ENCODE measurements around the gene SERTAD2. TPM values are rescaled to one million over a fixed set of nuclear protein-coding genes. Genes with fewer than 3 reads are reported as not detected.

The SERTAD2 gene
- total RNA-seq, 2 donors from 2014 or later, result 14.6 to 18.5 TPM

GRCh38 chr2:64666810-64667438 lies 13.2 kb upstream of the SERTAD2 start:
- DNase-seq, result no peak
- H3K4me1 Mint-ChIP-seq (ENCODE audit: low read depth), result peaks cover 42% of the 10 kb centered on the region
- no peaks in the 10 kb centered on the region for H3K36me3 Mint-ChIP-seq (ENCODE audit: insufficient read depth in 2 of 2)
- no peaks in the 10 kb centered on the region for H3K27me3 Mint-ChIP-seq (ENCODE audit: low read depth)
- H3K27ac Mint-ChIP-seq, result peak overlapping the region; percentile 66
- H3K9me3 Mint-ChIP-seq, result no peaks in the 10 kb centered on the region
- ATAC-seq (replicated peaks in 1 of 2), result peak in 1 of 2 donors; percentile 33
- peak overlapping the region; percentile 30 to 53 for H3K4me3 Mint-ChIP-seq

DNA sequence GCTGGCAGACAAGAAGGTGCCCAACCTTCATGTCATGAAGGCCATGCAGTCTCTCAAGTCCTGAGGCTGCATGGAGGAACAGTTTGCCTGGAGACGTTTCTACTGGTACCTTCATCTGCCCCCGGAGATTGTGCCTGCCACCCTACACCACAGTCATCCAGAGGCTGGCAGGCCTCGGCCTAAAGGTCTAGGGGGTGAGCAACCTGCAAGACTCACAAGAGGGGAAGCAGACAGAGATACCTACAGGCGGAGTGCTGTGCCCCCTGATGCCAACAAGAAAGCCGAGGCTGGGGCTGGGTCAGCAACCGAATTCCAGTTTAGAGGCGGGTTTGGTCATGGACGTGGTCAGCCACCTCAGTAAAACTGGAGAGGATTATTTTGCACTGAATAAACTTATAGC lies 12.0 kb upstream of the SERTAD2 start:
- H3K36me3 Mint-ChIP-seq (ENCODE audit: insufficient read depth in 2 of 2), result no peaks in the 10 kb centered on the region
- peaks cover 52% of the 10 kb centered on the region for H3K4me1 Mint-ChIP-seq (ENCODE audit: low read depth)
- ATAC-seq (replicated peaks in 1 of 2) (no peak), DNase-seq (no peak)
- H3K27me3 Mint-ChIP-seq (ENCODE audit: low read depth), result no peaks in the 10 kb centered on the region
- H3K4me3 Mint-ChIP-seq, result no peak overlapping the region
- no peaks in the 10 kb centered on the region for H3K9me3 Mint-ChIP-seq
- no peak overlapping the region for H3K27ac Mint-ChIP-seq

GRCh38 chr2:64663402-64663801 lies 9.7 kb upstream of the SERTAD2 start:
- peaks cover 65% of the 10 kb centered on the region for H3K4me1 Mint-ChIP-seq (ENCODE audit: low read depth)
- DNase-seq, result no peak
- no peak overlapping the region for H3K27ac Mint-ChIP-seq
- no peaks in the 10 kb centered on the region for H3K9me3 Mint-ChIP-seq
- H3K27me3 Mint-ChIP-seq (ENCODE audit: low read depth), result no peaks in the 10 kb centered on the region
- H3K36me3 Mint-ChIP-seq (ENCODE audit: insufficient read depth in 2 of 2), result no peaks in the 10 kb centered on the region
- H3K4me3 Mint-ChIP-seq, result no peak overlapping the region
- ATAC-seq (replicated peaks in 1 of 2), result no peak

DNA sequence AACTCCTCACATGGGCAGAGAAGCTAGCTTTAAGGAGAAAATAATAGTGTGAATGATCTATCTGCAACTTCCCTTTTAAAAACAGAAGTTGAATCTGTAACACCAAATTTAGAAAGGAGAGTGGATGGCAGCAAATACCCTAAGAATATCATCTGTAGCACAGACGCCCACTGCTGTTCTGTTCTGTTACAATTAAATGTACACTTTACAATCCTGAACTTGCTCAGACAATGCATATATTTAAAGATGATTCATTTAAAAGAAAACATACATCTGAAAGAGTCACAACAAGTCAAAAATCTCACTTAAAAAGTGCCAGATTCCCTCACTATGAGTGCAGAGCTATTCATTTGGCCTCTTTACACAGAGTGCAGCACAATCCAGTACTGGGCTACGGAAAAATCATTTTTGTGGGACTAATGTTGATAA lies 8.0 kb upstream of the SERTAD2 start:
- ATAC-seq (replicated peaks in 1 of 2) (peak; percentile 49 to 54), DNase-seq (no peak)
- H3K4me1 Mint-ChIP-seq (ENCODE audit: low read depth), result peaks cover 66% of the 10 kb centered on the region
- no peaks in the 10 kb centered on the region for H3K9me3 Mint-ChIP-seq
- H3K4me3 Mint-ChIP-seq, result no peak overlapping the region
- H3K36me3 Mint-ChIP-seq (ENCODE audit: insufficient read depth in 2 of 2), result no peaks in the 10 kb centered on the region
- no peak overlapping the region for H3K27ac Mint-ChIP-seq
- no peaks in the 10 kb centered on the region for H3K27me3 Mint-ChIP-seq (ENCODE audit: low read depth)

- H3K36me3 Mint-ChIP-seq (ENCODE audit: insufficient read depth in 2 of 2), result no peaks in the 10 kb centered on the region
- DNase-seq (no peak), ATAC-seq (replicated peaks in 1 of 2) (no peak)
- H3K9me3 Mint-ChIP-seq, result no peaks in the 10 kb centered on the region
- no peak overlapping the region for H3K27ac Mint-ChIP-seq
- no peaks in the 10 kb centered on the region for H3K27me3 Mint-ChIP-seq (ENCODE audit: low read depth)
- H3K4me3 Mint-ChIP-seq, result peak overlapping the region; percentile 24 to 27
- H3K4me1 Mint-ChIP-seq (ENCODE audit: low read depth), result peaks cover 77% of the 10 kb centered on the region
Observed at GRCh38 chr2:64659252-64659651, 5.5 kb upstream of the SERTAD2 start.

DNA sequence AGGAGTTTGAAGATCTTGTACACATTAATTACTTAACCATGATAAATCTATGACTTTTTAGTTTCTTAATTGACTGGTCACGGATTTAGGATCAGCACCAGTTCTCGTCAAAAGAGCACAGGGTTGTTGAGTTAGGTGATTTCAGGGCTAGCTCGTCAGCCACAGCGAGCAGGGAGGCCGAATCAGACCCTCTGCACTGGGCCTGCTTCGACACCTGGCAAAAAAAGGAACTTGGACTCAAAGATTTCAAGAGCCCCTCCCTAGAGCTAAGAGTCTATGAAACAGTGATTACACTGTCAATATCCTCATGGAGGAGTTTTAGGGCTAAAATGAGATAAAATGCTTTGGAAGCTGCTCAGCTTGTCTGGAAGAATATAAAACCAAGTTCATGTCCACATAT lies 4.6 kb upstream of the SERTAD2 start:
- Mint-ChIP-seq H3K4me3 (no peak overlapping the region), H3K36me3 (ENCODE audit: insufficient read depth in 2 of 2) (no peaks in the 10 kb centered on the region)
- no peak for ATAC-seq (replicated peaks in 1 of 2)

DNA sequence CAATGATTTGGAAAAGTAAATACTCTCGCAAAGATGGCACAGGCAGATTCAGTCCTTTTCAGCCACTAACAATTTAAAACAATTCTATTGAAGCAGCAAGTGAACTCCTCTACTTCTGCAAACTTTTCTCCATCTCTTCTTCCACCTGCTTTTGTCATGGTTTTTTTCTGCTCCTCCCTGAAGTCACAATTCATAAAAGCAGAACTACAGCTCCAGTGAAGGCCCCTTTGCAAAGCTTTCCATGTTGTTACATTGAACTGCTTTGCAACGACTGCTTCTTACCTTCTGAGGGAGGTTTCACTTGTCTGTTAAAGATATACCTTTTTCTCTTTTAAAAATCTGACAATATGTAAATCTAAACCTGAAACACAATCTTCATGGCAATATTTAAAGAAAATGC lies 3.7 kb upstream of the SERTAD2 start:
- Mint-ChIP-seq H3K36me3 (ENCODE audit: insufficient read depth in 2 of 2) (peaks cover 0 to 1% of the 10 kb centered on the region in 2 donors), H3K9me3 (no peaks in the 10 kb centered on the region), H3K27me3 (ENCODE audit: low read depth) (no peaks in the 10 kb centered on the region), H3K4me1 (ENCODE audit: low read depth) (peaks cover 71% of the 10 kb centered on the region), H3K27ac (no peak overlapping the region), H3K4me3 (no peak overlapping the region)
- DNase-seq (no peak), ATAC-seq (replicated peaks in 1 of 2) (no peak)

More for the DNA sequence above, 4.6 kb upstream of the SERTAD2 start:
- Mint-ChIP-seq H3K27ac (no peak overlapping the region), H3K9me3 (no peaks in the 10 kb centered on the region), H3K27me3 (ENCODE audit: low read depth) (no peaks in the 10 kb centered on the region), H3K4me1 (ENCODE audit: low read depth) (peaks cover 71% of the 10 kb centered on the region)
- DNase-seq, result no peak

DNA sequence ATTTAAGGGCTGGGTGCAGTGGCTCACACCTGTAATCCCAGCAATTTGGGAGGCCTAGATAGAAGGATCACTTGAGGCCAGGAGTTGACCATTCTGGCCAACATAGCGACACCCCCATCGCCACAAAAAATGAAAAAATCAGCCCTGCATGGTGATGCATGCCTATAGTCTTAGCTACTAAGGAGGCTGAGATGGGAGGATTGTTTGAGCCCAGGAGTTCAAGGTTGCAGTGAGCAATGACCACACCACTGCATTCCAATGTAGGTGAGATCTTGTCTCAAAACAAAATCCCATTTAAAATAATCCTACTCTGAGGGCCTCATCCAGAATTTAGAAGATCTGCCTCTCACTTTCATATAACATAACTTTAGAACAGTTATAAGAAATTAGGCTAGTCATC lies 2.7 kb upstream of the SERTAD2 start:
- ATAC-seq (replicated peaks in 1 of 2) (no peak), DNase-seq (no peak)
- H3K27ac Mint-ChIP-seq, result no peak overlapping the region
- H3K36me3 Mint-ChIP-seq (ENCODE audit: insufficient read depth in 2 of 2), result peaks cover 0 to 1% of the 10 kb centered on the region in 2 donors
- H3K4me1 Mint-ChIP-seq (ENCODE audit: low read depth), result peaks cover 73% of the 10 kb centered on the region
- no peak overlapping the region for H3K4me3 Mint-ChIP-seq
- no peaks in the 10 kb centered on the region for H3K9me3 Mint-ChIP-seq
- H3K27me3 Mint-ChIP-seq (ENCODE audit: low read depth), result no peaks in the 10 kb centered on the region

- Mint-ChIP-seq H3K9me3 (no peaks in the 10 kb centered on the region), H3K36me3 (ENCODE audit: insufficient read depth in 2 of 2) (peaks cover 0 to 1% of the 10 kb centered on the region in 2 donors), H3K4me1 (ENCODE audit: low read depth) (peaks cover 75% of the 10 kb centered on the region), H3K27me3 (ENCODE audit: low read depth) (no peaks in the 10 kb centered on the region), H3K27ac (no peak overlapping the region), H3K4me3 (peak overlapping the region; percentile 79 to 94)
- peak in 1 of 2 donors; percentile 49 for DNase-seq
- no peak for ATAC-seq (replicated peaks in 1 of 2)
Observed at GRCh38 chr2:64655873-64656272, 2.2 kb upstream of the SERTAD2 start.

- ATAC-seq (replicated peaks in 1 of 2) (peak in 1 of 2 donors; percentile 9), DNase-seq (peak in 1 of 2 donors; percentile 23)
- Mint-ChIP-seq H3K27ac (peak overlapping the region; percentile 49), H3K4me3 (peak overlapping the region; percentile 79 to 94), H3K4me1 (ENCODE audit: low read depth) (peaks cover 80% of the 10 kb centered on the region), H3K27me3 (ENCODE audit: low read depth) (no peaks in the 10 kb centered on the region), H3K36me3 (ENCODE audit: insufficient read depth in 2 of 2) (peaks cover 0 to 1% of the 10 kb centered on the region in 2 donors), H3K9me3 (no peaks in the 10 kb centered on the region)
Observed at GRCh38 chr2:64655018-64655664, 1.4 kb upstream of the SERTAD2 start.

DNA sequence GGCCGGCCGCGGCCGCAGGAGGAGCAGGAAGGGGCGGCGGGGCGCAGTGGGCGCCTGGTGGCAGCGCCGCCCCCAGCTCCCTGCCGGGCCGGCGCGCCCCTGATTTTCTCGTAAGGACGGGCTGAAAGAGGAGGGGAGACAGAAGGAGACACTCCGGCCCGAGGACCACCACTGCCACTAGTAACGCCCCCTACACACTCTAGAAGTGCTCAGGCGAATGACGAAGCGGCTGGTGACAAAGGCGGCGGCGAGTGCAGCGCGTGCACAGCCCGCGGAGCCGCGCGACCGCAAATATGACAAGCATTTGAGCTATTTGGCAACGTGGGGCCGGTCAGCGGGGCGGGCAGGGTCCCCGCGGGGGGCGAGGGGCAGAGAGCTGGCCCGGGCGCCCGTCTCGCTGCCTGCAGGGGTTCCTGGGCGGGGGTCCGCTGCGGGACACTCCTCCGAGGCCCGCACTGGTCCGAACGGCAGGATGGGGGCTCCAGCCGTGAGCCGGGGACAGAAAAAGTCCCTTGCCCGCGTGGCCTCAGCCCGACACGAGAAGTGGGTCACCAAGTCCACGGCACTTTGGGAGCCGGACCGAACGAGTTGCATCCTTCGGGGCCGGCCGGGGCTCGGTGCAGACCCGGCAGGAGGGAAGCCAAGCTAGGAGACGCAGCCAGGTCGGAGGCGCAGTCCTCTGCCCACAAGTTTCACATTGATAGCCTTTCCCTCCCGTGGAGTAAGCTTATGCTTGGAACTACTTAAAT lies 524 bp upstream of the SERTAD2 start:
- Mint-ChIP-seq H3K27me3 (ENCODE audit: low read depth) (no peaks in the 10 kb centered on the region), H3K4me3 (peak overlapping the region; percentile 79 to 94), H3K27ac (peak overlapping the region; percentile 65), H3K4me1 (ENCODE audit: low read depth) (peaks cover 81% of the 10 kb centered on the region), H3K36me3 (ENCODE audit: insufficient read depth in 2 of 2) (peaks cover 0 to 1% of the 10 kb centered on the region in 2 donors), H3K9me3 (no peaks in the 10 kb centered on the region)
- DNase-seq (peak; percentile 63 to 72), ATAC-seq (replicated peaks in 1 of 2) (peak; percentile 47 to 56)

DNA sequence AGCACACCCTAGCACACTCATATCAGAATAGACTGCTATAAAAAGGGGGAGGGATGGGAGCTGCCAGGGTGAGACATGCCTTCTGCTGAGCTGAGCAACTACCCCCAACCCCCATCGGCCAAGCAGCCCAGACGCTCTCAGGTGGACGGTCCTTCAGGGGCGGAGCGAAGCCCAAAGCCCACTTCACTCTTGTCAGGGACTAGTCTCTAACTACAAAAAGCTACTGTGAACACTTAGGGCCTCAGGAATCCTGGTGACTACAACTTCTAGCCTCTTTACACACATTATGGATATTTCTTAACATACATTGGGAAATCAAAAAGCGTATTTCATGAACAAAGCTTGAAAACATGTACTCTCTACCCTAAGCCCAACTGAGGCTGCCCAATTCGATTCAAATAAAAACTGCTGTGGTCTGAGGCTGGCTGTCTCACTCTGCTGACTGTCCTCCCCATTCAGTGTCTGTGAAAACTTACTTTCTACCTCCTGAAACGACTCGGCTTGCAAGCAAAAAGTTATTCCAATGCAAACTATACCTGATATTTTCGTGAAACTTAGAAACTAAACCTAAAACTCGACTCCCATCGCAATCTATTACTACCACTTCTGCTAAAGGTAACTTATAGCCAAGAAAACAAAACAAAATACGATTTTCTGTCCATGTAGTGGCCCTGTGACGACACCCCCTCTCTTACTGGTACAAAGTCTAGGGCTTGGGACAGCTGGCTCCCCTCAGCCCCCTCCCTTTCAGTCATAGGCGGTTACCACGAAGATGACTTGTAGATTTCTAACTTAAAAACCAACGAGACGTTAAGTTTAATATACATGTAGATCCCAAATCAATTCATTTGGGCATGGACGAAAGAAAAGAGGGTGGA lies 1.2 kb downstream of the SERTAD2 start:
- Mint-ChIP-seq H3K27me3 (ENCODE audit: low read depth) (no peaks in the 10 kb centered on the region), H3K36me3 (ENCODE audit: insufficient read depth in 2 of 2) (peaks cover 0 to 1% of the 10 kb centered on the region in 2 donors), H3K4me1 (ENCODE audit: low read depth) (peaks cover 84% of the 10 kb centered on the region), H3K4me3 (peak overlapping the region; percentile 85 to 92), H3K9me3 (no peaks in the 10 kb centered on the region), H3K27ac (peak overlapping the region; percentile 49)
- DNase-seq (peak; percentile 54 to 58), ATAC-seq (replicated peaks in 1 of 2) (peak; percentile 48 to 51)

Measured in activated T-cell treated with anti-CD3 and anti-CD28 coated beads, Interleukin-2, amount 50 U/mL, for 72 hours (primary cell).